GM19240 (cell line): ENCODE measurements around the gene CACNA1D.

Experiments used
- DNase-seq: peaks from one replicate; pipeline ENCODE4 v3.0.0; 2011; ENCODE audit warnings: low spot score; ENCODE audit not compliant: insufficient read length

The CACNA1D gene

DNA sequence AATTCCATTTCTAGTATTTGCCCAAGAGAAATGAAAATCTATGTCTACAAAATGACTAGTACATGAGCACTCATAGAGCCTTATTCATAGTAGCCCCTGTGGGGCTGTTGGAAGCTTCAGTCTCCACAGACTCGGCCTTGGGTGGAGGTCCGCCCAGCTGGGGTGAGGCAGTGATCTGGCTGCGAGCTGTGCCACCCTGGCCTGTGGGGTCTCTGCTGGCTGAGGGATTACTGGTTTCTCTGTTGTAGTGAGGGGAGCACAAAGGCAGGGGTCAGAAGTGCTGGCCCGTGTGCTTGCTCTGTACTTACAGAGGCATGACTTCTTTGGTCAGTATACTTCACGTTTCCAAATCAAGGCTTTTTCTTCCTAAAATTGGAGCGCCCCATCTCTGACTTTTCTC is 193.7 kb downstream of the CACNA1D start:
- no peak for DNase-seq

DNA sequence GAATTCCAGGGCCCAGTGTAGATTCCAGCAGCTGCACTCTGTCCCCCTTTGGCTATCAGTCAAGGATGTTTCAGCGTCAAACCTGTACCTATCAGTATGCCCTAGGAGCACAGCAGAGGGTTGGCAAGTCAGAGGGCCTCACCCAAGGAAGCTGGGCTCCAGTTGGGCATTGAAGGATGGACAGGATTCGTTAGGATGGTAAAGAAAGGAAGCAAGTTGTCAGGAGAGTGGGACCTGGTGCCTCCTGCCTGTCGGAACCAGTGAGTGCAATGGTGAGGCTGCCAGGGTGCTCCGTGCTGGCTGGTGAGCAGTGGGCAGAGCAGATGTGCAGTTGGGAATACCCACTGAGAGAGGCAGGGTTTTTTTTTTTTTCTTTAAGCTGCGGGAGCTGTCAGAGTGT is 194.6 kb downstream of the CACNA1D start:
- no peak for DNase-seq

DNA sequence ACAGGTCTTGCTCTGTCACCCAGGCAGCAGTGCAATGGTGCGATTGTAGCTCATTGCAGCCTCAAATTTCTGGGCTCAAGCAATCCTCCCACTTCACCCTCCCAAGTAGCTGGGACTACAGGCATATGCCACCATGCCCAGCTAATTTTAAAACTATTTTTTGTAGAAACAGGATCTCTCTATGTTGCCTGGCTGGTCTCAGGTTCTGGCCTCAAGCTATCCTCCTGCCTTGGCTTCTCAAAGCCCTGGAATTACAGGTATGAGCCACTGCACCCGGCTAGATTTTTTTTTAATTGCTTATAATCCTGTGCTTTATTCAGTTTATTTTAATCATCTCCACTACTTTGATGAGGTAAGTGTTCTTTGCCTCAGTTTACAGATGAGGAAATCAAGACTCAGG is 195.3 kb downstream of the CACNA1D start:
- no peak for DNase-seq

DNA sequence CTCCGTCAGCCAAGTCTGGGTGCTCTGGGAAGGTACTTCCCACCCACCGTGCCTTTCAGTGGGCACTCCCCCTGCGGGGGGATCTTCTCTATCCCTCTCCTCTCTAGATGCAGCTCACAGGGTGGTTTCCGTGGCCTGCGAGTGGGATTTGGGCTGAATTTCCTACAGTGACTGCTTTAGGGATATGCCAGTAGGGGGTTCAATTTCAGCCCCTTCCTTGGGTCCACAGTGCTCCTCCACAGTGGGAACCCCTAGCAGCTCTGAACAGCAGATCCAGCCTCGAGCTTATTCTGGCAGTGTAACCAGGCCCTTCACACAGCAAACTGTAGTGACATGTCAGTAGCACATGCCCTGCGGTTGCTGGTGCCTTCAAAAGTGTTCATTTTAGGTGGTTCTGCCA is 196.1 kb downstream of the CACNA1D start:
- no peak for DNase-seq

DNA sequence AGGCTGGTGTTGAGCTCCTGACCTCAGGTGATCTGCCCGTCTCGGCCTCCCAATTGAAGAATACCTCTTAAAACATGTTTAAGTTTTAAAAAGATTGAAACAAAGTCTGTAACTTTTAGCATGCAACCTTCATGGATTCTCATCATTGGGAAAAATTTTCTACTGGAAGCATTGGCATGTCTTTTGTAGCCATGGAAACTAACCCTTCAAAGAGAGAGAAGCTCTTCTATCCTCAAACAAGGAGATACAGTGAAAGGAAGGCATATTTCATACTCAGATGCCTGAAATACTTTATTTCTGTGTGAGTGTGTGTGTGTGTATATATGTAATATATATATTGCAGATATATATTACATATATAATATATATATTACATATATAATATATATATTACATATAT is 196.9 kb downstream of the CACNA1D start:
- no peak for DNase-seq

DNA sequence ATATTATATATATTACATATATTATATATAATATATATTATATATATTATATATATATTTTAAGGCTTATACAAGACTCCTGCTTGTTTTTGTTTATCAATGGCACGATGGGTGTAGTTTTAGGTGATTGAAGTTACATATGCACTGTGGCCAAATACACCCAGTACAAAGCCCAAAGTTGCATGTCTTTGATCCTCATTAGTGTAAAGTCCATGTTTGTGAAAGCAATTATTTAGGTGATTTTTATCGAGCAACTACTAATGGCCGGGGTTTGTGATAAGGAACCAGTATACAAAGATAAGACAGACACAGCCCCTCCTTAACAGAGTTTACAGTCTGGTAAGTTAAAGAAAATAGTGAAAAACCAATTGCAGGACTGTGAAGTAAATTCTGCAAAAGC is 197.5 kb downstream of the CACNA1D start:
- no peak for DNase-seq

DNA sequence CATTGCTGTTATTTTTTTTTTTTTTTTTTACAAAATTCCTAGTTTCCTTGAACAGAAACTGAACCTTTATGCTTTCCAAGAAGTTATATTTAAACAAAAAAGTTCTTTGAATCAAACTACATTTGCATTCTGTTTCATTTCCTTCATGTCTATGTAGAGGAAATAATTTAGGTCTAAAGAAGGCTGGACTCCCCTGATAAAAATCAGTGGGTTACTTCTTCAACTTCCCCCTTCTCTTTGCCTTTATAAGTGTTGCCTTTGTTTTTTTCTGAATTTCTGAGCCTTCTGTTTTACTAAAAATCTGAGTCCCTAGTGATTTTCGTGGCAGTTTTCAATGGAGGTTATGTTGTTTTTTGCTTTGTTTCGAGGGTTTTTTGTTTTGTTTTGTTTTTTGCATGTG is 199.0 kb downstream of the CACNA1D start:
- DNase-seq, result no peak

DNA sequence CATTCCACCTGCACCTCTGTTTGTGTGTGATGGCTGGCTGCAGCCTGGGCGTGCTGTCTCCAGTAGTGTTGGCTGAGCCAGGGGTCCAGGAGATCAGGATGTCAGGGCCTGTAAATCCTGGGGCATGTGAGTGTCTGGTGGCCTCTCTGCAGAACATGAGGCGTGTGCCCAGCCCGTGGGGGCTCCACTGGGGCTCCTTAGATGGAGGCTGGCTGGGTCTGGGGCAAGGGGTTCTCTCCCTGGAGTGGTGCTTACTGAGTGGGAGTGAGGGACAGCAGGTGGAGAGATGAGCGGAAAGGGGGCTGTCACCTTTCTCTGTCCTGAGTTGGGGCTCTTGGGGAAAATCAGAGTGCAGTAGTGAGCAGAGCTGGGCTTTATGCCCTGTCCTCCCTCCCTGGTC is 199.6 kb downstream of the CACNA1D start:
- no peak for DNase-seq

DNA sequence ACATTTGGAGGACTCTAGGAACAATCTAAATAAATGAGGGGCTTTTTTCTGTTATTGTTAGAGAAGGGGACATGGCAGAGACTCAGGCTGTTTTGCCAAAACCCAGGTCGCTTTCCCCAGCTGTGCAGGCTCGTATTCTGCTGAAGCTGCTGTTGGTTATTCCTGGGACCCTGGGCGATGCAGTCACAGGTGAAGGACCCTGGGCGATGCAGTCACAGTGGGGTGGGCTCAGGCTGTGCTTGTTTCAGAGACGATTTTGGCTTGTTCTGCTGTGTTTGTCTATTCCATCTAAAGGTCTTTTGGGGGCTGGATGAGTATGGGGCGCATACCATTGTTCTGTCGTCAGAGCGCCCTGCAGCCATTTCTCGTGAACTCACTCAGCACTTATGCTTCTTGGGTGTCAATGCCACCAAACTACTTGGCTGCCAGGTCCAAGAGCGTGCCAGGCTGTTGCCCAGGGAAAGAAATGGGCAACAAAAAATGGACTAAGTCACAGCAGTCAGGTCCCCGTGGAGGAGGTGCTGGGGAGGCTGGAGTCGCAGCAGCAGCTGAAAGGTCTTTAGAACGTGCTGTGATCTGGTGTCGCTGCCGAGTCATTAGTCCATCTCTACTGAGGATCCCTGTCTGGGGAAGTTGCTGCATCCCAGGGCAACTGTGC is 200.4 kb downstream of the CACNA1D start:
- DNase-seq, result no peak

DNA sequence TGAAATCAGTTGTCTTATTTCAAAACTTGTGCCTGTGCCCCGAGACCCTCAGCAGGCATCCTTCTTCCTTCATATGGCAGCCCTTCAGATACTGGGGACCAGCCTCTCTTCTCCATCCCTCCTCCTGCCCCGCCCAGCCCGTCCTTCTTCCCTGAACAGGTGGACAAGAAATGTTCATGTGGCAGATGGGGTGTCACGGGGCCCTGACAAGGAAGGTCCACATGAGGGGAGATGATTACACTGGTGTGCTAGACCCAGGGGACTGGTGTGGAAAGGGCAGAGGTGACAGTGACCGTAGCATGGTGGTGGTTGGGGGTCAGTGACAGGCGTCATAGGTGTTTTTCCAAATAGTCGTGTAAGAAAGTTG is 200.9 kb downstream of the CACNA1D start:
- DNase-seq, result no peak

DNA sequence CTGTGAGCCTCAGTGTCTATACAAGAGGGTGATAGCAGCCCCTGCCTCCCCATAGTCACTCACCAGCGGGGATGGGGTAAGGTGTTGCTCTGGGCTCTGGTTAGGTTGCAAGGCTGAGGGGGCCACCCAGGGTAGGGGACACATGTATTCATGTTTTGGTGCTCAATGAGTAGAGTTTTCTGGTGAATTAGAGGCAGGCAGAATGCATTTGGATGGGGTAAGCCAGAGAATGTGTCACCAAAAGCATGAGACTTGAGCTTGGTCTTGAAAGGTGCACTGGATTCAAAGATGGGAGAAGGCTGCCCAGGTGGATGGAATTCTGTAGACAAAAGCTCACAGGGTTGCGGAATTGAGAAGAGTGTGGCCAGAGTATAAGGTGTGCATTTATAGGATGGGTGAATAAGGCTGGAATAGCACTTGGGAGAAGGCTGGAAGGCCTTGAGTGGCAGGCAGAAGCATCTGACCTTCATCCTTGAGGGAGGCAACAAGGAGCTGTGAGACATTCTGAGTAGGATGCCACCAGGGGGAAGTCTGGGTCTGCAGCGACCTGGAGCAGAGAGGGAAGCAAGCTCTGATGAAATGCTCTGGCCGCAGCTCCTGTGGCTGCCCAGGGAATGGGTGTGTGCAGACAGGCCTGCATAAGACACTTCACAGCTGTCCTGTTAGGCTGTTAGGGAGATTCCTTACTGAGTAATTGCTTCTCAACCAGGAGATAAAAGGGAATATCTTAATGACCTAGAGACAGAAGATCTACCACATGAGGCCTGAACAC is 202.2 kb downstream of the CACNA1D start:
- no peak for DNase-seq

DNA sequence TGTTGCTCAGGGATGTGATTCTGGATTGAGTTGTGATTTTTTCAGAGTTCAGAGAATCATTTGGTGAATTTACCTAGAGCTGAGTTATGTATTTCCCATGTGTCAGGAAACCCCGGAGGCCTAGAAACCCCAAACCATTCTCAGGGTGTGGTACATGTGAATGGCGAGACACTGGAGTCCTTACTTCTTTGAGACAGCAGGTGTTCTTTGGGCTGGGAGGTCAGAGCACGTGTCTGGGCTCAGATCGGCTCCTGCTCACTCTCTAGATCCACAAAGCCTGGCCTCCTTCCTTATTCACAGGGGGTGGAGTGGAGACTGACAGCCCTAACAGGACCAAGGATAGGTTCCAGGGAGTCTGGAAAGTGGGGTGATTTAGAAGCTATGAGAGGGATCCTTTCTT is 206.0 kb downstream of the CACNA1D start:
- DNase-seq, result no peak

DNA sequence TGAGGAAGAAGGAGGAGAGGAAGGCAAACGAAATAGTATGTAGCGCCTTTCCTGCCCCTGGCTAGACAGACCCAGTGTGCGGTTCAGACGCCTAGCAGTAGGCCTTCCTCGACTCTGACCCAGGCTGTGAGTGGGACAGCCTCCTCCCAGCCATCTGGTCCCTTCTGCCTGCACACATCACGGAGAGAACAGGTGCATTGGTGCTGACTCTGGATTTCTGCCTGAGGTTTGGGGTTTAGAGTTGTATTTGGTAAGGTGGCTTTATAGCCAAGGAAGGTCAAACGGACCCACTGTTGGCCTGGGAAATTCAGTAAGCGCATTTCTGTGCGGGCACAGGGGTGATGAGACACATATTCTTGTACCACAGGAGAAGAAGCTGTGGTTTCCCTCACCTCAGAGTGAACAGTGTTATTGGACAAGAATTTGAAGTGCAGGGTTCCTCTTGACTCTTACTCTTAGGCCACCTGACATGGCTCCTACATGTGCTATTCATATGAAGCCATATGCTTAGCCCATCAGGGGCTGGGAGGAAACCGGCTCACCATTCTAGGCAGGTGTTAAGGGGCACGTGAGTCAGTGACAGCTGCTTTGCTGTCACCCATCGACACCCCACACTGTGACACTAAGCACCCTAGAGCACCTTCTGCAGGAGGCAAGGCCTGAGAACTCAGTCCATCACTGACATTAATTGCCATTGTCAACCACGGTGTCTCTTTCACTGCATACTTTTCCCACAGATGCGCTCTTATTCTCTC is 208.5 kb downstream of the CACNA1D start:
- no peak for DNase-seq

DNA sequence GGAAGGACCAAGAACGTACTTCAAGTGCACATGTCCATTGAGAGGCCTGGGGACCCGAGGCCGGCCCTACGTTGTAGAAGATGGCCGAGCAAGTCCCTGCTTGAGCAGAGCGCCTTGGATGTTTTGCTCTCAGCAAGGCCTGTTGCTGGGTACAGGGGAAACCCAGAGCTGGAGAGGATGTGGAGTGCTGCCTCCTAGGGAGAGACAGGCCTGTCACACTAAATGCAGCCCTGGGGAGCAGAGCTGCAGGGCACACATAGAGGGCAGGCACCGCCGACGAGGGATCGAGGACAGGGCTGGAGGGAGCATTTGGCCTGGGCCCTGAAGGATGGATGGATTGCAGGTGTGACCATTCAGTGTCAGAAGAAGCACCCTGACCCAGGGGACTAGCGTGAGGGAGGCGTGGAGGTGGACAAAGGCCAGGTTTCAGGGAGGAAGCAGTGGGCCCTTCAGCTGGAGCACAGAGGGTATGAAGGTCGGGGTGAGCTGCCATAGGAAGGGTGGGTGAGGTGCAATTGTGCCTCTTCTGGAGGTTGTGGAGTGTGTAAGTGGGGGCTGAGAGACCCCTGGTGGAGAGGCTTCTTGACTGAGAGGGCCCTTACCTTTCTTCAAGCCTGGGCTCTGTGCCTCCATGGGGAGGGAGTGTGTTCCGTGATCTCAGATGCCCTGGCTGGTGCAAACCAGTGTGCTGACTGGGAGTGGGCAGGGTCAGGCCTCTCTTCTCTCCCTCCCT is 209.4 kb downstream of the CACNA1D start:
- no peak for DNase-seq

DNA sequence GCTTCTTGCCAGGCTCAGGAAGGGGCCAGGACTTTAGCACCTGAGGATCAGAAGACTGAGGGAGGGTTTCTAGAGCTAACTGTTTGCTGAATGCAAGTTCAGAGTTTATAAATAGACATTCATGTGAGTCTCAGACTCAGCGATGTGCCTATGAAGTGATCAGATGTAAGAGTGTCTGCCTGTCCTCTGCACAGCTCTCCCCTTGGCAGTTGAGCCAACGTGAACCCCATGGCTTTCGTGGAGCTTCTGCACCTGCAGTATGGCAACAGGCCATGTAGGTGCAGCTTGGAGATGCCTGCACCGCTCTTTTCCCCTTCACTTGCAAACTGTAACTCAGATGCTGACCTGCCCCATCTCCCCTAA is 209.9 kb downstream of the CACNA1D start:
- DNase-seq, result no peak

DNA sequence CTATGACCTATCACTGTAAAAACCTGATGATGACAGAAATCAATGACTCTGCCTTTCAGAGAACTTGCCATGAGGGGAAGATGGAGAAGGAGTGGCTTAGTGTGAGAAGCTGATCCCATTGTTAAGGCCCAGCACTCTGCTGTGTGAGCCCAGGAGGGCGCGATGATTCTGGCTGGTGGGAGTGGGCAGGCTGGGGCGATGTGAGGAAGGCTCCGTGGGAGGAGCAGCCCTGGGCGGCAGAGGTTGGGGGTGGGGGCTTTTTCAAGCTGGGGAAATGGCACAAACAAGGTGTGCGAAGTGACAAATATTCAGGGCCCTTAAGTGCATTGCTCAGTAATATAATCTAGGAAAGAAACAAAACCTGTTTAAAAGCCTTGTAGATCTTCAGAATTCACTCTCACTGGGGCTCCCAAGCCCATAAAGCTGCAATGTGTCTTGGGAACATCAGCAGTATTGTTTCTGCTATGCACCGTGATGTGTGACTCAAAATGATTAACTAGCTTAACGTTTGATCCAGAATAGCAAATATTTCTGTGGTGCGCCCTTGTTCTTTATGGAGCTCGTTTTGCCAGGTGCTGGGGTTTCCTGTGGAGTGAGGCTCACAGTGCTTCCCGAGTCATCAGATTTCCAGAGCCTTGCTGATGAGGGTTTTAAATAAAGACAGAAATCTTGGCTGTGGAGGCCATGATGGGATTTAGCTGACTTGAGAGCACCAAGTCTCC is 210.8 kb downstream of the CACNA1D start:
- DNase-seq, result no peak

DNA sequence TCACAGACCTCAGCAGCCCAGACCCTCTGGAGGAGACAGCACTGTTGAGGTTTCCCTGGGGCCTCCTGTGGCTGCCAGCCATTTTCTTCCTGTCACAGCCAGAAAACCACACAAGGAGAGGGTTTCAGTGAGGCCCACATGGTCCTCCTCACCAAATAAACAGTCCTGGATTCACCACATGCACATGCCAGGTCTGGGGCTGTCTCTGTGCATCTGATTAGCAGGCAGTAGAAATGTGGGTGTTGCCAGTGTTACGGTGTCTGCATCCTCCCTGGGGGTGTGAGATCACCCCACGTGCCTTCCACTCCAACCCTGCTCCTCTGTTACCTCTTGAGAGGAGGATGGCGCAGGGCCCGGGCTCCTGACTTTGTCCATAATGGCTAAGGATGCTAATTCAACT is 211.4 kb downstream of the CACNA1D start:
- no peak for DNase-seq

DNA sequence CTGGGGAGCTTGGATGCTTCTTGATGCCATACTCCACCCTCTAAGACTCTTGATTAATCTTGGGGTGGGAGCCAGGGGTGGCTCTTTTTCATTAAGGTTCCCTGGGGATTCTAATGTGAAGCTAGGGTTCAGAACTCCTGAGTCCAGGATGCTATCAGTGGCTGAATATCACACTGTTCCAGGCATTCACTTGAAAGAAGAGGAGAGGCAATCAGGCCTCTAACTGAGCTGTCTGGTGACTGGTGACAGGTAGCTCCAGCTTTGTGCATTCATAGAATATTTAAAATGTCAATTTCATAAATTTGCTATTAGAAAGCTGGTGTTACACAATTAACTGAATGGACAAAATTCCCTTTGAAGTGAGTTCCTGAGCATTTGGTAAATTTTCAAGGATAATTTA is 212.8 kb downstream of the CACNA1D start:
- DNase-seq, result no peak

DNA sequence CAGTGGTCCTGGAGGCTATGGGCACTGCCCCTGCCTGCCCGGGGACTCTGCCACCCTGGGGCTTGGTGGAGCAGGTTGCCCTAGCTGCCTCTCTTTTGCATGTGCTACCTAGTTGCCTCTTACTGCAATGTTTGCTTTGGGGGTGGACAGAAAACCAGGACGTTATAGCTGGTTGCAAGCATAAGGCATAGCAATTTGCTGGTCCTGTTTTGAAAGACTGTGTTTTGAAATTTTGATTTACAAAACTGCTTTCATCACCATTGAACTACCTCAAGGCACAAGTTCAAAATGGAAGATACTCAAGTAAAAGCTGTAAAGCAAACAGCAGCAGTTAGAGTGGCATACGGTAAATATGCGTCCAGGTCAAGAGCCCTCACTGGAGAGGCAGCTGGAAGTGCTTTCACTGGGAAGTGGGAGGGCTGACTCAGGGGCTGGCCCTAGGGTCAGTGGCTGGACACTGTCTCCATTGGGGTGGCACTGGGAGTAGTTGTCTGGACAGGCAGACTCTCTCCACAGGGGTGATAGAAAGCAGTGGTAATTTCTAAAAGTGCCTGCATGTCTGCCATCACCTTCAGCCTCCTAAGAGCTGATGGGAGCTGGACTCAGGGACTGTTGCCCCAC is 213.7 kb downstream of the CACNA1D start:
- DNase-seq, result no peak

DNA sequence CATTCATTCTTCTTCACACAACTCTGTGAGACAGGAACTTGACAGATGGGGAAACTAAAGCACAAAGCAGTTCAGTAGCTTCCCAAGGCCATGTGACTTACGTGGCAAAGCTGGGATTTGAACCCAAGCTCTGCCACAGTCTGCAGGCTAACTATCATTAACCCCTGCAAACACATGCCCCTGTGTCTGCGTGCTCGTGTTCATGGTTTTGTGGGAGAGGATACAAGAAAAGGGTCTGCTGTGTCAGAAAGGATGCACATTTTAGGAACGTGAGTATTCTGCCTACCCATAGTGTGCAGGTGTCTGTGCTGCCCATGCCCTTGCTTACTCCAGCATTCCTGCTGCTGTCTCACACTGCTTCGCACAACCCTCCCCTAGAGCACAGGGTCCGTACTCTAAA is 214.8 kb downstream of the CACNA1D start:
- no peak for DNase-seq
